ENCODE results near the gene NUP98.

DNA sequence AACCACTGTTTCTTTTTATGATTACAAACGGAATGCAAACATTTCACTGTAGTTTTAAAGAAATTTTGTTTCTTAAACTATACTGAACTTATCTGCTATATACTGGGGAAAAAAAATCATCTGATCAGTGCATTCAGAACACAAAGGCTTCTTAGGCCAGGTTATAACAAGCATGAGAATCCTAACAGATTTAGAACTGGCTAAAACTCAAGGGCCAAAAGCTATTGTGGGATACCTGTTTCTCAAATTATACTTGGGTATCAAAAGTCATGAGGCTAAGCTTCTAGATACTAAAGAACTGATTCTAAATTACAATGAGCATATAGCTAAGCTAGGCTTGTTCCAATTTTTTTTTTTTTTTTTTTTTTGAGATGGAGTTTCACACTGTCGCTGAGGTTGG lies 96.4 kb downstream of the NUP98 start:
- TF ChIP-seq, protein P1, sequence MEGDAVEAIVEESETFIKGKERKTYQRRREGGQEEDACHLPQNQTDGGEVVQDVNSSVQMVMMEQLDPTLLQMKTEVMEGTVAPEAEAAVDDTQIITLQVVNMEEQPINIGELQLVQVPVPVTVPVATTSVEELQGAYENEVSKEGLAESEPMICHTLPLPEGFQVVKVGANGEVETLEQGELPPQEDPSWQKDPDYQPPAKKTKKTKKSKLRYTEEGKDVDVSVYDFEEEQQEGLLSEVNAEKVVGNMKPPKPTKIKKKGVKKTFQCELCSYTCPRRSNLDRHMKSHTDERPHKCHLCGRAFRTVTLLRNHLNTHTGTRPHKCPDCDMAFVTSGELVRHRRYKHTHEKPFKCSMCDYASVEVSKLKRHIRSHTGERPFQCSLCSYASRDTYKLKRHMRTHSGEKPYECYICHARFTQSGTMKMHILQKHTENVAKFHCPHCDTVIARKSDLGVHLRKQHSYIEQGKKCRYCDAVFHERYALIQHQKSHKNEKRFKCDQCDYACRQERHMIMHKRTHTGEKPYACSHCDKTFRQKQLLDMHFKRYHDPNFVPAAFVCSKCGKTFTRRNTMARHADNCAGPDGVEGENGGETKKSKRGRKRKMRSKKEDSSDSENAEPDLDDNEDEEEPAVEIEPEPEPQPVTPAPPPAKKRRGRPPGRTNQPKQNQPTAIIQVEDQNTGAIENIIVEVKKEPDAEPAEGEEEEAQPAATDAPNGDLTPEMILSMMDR (IDR thresholded peaks at IDR 0.05) = no peak
- no peak for TF ChIP-seq POLR2A (IDR thresholded peaks at IDR 0.05)

All from right lobe of liver (tissue), 4 donors.